ENCODE measurements around the gene FAM120A.

The FAM120A gene

DNA sequence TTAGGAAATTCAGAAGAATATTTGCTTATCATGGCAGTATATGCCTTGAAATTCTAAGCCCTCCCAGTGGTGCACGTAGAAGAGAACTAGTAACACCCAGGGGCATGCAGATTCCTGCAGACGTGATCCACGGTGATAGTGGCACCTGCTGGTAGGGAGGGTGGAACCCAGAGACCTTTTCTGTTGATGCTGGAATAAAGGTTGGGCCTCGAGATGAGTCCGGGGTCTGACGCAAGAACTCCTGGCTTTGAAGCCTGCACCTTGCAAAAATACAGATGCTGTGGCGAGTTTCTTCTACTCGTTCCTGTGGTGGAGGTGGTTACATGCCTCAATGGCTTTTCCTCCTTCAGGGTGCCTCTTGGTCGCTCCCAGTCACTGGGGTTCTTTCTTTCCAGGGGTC, 85.4 kb downstream of the FAM120A start:
- TF ChIP-seq, protein P1, sequence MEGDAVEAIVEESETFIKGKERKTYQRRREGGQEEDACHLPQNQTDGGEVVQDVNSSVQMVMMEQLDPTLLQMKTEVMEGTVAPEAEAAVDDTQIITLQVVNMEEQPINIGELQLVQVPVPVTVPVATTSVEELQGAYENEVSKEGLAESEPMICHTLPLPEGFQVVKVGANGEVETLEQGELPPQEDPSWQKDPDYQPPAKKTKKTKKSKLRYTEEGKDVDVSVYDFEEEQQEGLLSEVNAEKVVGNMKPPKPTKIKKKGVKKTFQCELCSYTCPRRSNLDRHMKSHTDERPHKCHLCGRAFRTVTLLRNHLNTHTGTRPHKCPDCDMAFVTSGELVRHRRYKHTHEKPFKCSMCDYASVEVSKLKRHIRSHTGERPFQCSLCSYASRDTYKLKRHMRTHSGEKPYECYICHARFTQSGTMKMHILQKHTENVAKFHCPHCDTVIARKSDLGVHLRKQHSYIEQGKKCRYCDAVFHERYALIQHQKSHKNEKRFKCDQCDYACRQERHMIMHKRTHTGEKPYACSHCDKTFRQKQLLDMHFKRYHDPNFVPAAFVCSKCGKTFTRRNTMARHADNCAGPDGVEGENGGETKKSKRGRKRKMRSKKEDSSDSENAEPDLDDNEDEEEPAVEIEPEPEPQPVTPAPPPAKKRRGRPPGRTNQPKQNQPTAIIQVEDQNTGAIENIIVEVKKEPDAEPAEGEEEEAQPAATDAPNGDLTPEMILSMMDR (IDR thresholded peaks at IDR 0.05; ENCODE audit: low read depth, low read length) = no peak
- in situ Hi-C loops (cut with HindIII; ENCODE audit: low sequenced_read_pairs) = no loop called here
- no peak for DNase-seq (ENCODE audit: low read depth, low spot score)
- no peak overlapping the region for H3K4me3 ChIP-seq (ENCODE audit: low read depth, low read length)

DNA sequence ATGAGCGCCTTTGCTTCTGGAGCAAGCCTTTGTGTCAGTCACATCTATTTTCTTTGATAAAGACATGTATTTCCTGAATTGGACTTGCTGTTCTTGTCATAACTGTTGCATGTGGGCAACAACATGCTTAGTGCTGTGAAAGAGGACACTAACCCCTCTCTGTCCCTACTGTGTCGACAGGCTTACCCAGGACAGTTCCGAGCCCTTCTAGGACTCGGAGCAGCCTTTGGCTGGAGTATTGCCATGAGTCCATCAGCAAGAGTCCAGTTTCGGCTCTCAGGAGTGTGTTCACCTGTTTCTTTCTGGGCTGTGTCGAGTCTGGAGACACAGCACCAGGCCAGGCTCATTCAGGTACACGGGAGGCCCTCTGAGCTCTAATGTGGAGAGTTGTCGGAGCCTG, 88.8 kb downstream of the FAM120A start:
- H3K4me3 ChIP-seq (ENCODE audit: low read depth, low read length) = no peak overlapping the region
- TF ChIP-seq, protein P1 (IDR thresholded peaks at IDR 0.05; ENCODE audit: low read depth, low read length) = no peak
- in situ Hi-C loops (cut with HindIII; ENCODE audit: low sequenced_read_pairs) = no loop called here
- DNase-seq (ENCODE audit: low read depth, low spot score) = no peak

- in situ Hi-C loops (cut with HindIII; ENCODE audit: low sequenced_read_pairs) = no loop called here
- TF ChIP-seq, protein P1 (IDR thresholded peaks at IDR 0.05; ENCODE audit: low read depth, low read length) = no peak
- H3K4me3 ChIP-seq (ENCODE audit: low read depth, low read length) = no peak overlapping the region
- no peak for DNase-seq (ENCODE audit: low read depth, low spot score)
Observed at GRCh38 chr9:93541005-93541404, 89.5 kb downstream of the FAM120A start.

DNA sequence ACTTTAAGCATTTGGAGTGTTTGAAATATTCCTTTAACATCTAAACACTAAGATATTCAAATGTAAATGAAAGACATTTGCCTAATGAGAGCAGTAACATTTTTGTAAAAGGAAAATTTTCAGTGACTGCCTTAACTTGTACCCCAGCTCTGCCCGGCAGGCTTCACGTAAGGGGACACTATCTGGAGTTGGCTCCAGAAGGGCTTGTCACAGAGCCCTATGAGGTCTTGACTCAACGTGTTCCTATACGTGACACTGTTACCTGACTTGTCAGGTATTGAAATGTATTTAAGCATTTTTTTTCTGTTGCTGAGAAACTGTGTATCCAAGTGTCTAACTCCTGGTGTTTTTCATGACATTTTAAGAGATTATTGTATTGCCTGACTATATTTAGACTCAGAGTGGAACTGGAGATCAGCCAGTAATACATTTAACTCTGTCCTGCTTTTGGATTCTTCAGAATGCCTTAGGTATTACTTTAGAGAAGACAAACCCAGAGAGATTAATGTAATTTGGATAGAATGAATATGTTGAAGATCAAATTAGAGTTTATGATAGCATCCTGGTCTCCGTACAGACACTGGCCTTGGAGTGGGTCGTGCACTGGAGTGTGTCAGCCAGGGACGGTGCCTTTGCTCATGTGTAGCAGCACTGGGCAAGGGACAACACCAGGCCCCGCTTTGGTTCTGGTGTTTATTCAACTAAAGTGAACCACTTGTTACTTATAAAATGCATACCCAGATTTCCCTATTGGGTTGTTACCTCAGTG, 90.3 kb downstream of the FAM120A start:
- in situ Hi-C loops (cut with HindIII; ENCODE audit: low sequenced_read_pairs) = no loop called here
- no peak overlapping the region for H3K4me3 ChIP-seq (ENCODE audit: low read depth, low read length)
- no peak for DNase-seq (ENCODE audit: low read depth, low spot score)
- TF ChIP-seq, protein P1 (IDR thresholded peaks at IDR 0.05; ENCODE audit: low read depth, low read length) = no peak

GRCh38 chr9:93543117-93543516, 91.6 kb downstream of the FAM120A start:
- in situ Hi-C loops (cut with HindIII; ENCODE audit: low sequenced_read_pairs) = no loop called here
- no peak for DNase-seq (ENCODE audit: low read depth, low spot score)
- TF ChIP-seq, protein P1 (IDR thresholded peaks at IDR 0.05; ENCODE audit: low read depth, low read length) = no peak
- H3K4me3 ChIP-seq (ENCODE audit: low read depth, low read length) = no peak overlapping the region

DNA sequence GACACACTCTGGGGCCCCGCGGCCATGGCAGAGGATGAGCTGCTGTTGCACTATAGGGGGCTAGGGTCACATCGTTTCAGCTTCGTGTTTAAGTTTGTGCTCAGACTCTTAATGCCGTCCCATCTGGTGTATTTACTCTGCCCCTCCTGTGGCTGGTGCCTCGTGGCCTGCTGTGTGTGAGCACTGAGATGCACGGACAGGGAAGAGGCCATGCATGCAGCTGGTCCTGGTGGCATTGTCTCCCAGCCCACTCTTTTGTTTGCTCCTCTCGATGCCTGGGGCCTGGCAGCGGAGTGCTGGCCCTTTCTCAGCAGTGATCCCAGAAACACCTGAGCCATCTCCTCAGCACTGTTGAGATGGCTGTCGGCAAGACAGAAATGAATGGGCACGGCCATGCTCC, 94.9 kb downstream of the FAM120A start:
- no peak for DNase-seq (ENCODE audit: low read depth, low spot score)
- TF ChIP-seq, protein P1 (IDR thresholded peaks at IDR 0.05; ENCODE audit: low read depth, low read length) = no peak

More for the DNA sequence above, 94.9 kb downstream of the FAM120A start:
- in situ Hi-C loops (cut with HindIII; ENCODE audit: low sequenced_read_pairs) = no loop called here
- H3K4me3 ChIP-seq (ENCODE audit: low read depth, low read length) = no peak overlapping the region
